Measurements from ENCODE around the gene DPP10.
"Not testable (repeated sequence)": the region's sequence is repeated elsewhere in the genome, so short reads cannot be mapped to it uniquely, and the experiment has no call there.

The DPP10 gene

GRCh38 chr2:115412501-115412900 lies 970.1 kb downstream of the DPP10 start:
- no peaks in the 10 kb centered on the region for H3K4me1 ChIP-seq (ENCODE audit: control insufficient read depth, insufficient read depth, low read length)
- no peak overlapping the region for H3K4me3 ChIP-seq (ENCODE audit: low read length)
- no peak overlapping the region for H3K9ac ChIP-seq (ENCODE audit: low read length)
- no peak overlapping the region for H3K27ac ChIP-seq (ENCODE audit: low read depth, low read length)
- H3K36me3 ChIP-seq (ENCODE audit: control insufficient read depth, insufficient read depth, low read length), result no peaks in the 10 kb centered on the region
- no peaks in the 10 kb centered on the region for H3K27me3 ChIP-seq (ENCODE audit: control insufficient read depth, insufficient read depth, low read length)

- no peak overlapping the region for H3K9ac ChIP-seq (ENCODE audit: low read length)
- H3K4me3 ChIP-seq (ENCODE audit: low read length), result no peak overlapping the region
- no peak overlapping the region for H3K27ac ChIP-seq (ENCODE audit: low read depth, low read length)
Observed at GRCh38 chr2:115413791-115414190, 971.4 kb downstream of the DPP10 start.

GRCh38 chr2:115414466-115414865 lies 972.0 kb downstream of the DPP10 start:
- no peaks in the 10 kb centered on the region for H3K4me1 ChIP-seq (ENCODE audit: control insufficient read depth, insufficient read depth, low read length)
- no peak overlapping the region for H3K4me3 ChIP-seq (ENCODE audit: low read length)
- no peak overlapping the region for H3K27ac ChIP-seq (ENCODE audit: low read depth, low read length)
- no peak overlapping the region for H3K9ac ChIP-seq (ENCODE audit: low read length)
- H3K27me3 ChIP-seq (ENCODE audit: control insufficient read depth, insufficient read depth, low read length), result no peaks in the 10 kb centered on the region
- H3K36me3 ChIP-seq (ENCODE audit: control insufficient read depth, insufficient read depth, low read length), result no peaks in the 10 kb centered on the region

More at GRCh38 chr2:115413791-115414190, 971.4 kb downstream of the DPP10 start:
- H3K36me3 ChIP-seq (ENCODE audit: control insufficient read depth, insufficient read depth, low read length), result no peaks in the 10 kb centered on the region
- H3K4me1 ChIP-seq (ENCODE audit: control insufficient read depth, insufficient read depth, low read length), result no peaks in the 10 kb centered on the region
- H3K27me3 ChIP-seq (ENCODE audit: control insufficient read depth, insufficient read depth, low read length), result no peaks in the 10 kb centered on the region

DNA sequence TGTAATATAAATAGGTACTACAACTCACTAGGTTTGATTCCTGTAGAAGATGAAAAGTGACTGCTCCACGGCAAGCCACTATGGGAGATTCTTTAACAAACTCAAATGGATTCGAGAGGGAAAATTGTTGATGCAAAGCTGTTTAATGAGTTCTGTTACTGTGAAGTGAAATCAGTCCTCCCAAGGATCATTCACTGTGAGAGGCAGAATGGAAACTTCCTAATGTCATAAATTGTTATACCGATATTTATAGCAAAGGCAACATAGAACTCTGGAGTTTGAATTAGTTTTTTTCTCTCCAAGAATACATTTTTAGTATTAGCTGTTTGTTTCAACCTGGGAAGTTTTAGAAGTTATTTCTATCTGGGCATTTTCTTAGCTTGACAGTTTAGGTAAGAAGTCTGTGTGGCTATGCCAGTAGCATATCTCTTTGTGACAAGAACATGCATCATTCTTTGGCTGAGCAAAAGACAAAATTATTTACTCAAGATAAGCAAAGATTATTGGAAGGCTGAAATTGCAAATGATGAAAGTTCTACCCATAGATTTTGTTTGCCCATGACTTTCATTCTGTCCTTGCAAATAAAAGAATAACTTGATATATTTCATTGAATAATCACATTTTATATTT lies 979.7 kb downstream of the DPP10 start:
- H3K36me3 ChIP-seq (ENCODE audit: control insufficient read depth, insufficient read depth, low read length), result no peaks in the 10 kb centered on the region
- H3K9ac ChIP-seq (ENCODE audit: low read length), result no peak overlapping the region
- no peaks in the 10 kb centered on the region for H3K4me1 ChIP-seq (ENCODE audit: control insufficient read depth, insufficient read depth, low read length)
- no peak overlapping the region for H3K27ac ChIP-seq (ENCODE audit: low read depth, low read length)
- no peaks in the 10 kb centered on the region for H3K27me3 ChIP-seq (ENCODE audit: control insufficient read depth, insufficient read depth, low read length)
- H3K4me3 ChIP-seq (ENCODE audit: low read length), result no peak overlapping the region

- H3K27me3 ChIP-seq (ENCODE audit: control insufficient read depth, insufficient read depth, low read length), result no peaks in the 10 kb centered on the region
- no peaks in the 10 kb centered on the region for H3K36me3 ChIP-seq (ENCODE audit: control insufficient read depth, insufficient read depth, low read length)
- H3K9ac ChIP-seq (ENCODE audit: low read length), result no peak overlapping the region
- no peaks in the 10 kb centered on the region for H3K4me1 ChIP-seq (ENCODE audit: control insufficient read depth, insufficient read depth, low read length)
- H3K4me3 ChIP-seq (ENCODE audit: low read length), result no peak overlapping the region
- H3K27ac ChIP-seq (ENCODE audit: low read depth, low read length), result no peak overlapping the region
Observed at GRCh38 chr2:115427436-115427835, 985.0 kb downstream of the DPP10 start.

- H3K4me1 ChIP-seq (ENCODE audit: control insufficient read depth, insufficient read depth, low read length); H3K9ac ChIP-seq (ENCODE audit: low read length); H3K27ac ChIP-seq (ENCODE audit: low read depth, low read length); H3K36me3 ChIP-seq (ENCODE audit: control insufficient read depth, insufficient read depth, low read length); H3K4me3 ChIP-seq (ENCODE audit: low read length); H3K27me3 ChIP-seq (ENCODE audit: control insufficient read depth, insufficient read depth, low read length): not testable (repeated sequence)
Observed at GRCh38 chr2:115440746-115441145, 998.3 kb downstream of the DPP10 start.

- no peaks in the 10 kb centered on the region for H3K36me3 ChIP-seq (ENCODE audit: control insufficient read depth, insufficient read depth, low read length)
- H3K4me1 ChIP-seq (ENCODE audit: control insufficient read depth, insufficient read depth, low read length), result no peaks in the 10 kb centered on the region
- no peaks in the 10 kb centered on the region for H3K27me3 ChIP-seq (ENCODE audit: control insufficient read depth, insufficient read depth, low read length)
- no peak overlapping the region for H3K27ac ChIP-seq (ENCODE audit: low read depth, low read length)
- no peak overlapping the region for H3K4me3 ChIP-seq (ENCODE audit: low read length)
- no peak overlapping the region for H3K9ac ChIP-seq (ENCODE audit: low read length)
Observed at GRCh38 chr2:115443539-115444185, 1001.2 kb downstream of the DPP10 start.

GRCh38 chr2:115460008-115460407 lies 1017.6 kb downstream of the DPP10 start:
- Histone ChIP-seq H3K9ac (ENCODE audit: low read length) (no peak overlapping the region), H3K4me1 (ENCODE audit: control insufficient read depth, insufficient read depth, low read length) (no peaks in the 10 kb centered on the region), H3K27me3 (ENCODE audit: control insufficient read depth, insufficient read depth, low read length) (no peaks in the 10 kb centered on the region), H3K27ac (ENCODE audit: low read depth, low read length) (no peak overlapping the region), H3K36me3 (ENCODE audit: control insufficient read depth, insufficient read depth, low read length) (no peaks in the 10 kb centered on the region), H3K4me3 (ENCODE audit: low read length) (no peak overlapping the region)

DNA sequence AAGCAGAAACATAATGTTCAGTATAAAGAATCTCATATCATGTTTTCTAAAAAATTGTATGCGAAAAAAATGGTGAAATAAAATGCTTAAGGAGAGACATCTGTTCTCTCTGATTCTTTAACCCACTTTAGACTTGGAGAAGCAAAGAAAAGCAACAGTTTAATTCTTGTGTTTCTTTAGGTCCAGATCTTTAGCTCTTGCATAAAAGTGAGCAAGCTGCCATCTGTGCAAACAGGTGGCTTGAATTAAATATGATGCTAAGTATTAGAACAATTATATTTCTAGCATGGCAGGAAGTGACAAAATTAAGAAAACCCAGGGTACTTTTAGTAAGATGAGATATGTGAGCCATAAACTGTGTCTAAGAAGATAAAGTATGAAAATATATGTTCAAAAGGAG lies 1038.3 kb downstream of the DPP10 start:
- no peaks in the 10 kb centered on the region for H3K27me3 ChIP-seq (ENCODE audit: control insufficient read depth, insufficient read depth, low read length)
- no peak overlapping the region for H3K9ac ChIP-seq (ENCODE audit: low read length)
- H3K36me3 ChIP-seq (ENCODE audit: control insufficient read depth, insufficient read depth, low read length), result no peaks in the 10 kb centered on the region
- no peaks in the 10 kb centered on the region for H3K4me1 ChIP-seq (ENCODE audit: control insufficient read depth, insufficient read depth, low read length)
- H3K27ac ChIP-seq (ENCODE audit: low read depth, low read length), result no peak overlapping the region
- no peak overlapping the region for H3K4me3 ChIP-seq (ENCODE audit: low read length)

DNA sequence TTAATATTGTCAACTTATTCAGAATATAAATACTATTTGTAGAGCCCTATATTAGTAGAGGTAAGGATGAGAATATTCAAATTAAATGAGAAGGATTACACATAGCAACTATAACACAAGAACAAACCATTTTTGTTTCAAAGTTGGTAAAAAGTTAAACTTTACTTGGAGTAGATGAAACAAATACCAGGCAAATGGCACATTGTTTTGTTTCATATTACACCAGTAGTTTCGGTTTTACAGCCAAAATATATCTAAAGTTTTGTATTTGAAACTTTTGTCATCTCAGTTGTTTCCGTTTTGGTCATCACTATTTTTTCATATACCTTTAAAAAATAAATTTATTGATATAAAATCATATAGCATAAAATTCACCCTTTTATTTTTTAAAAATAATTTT lies 1039.4 kb downstream of the DPP10 start:
- H3K4me1 ChIP-seq (ENCODE audit: control insufficient read depth, insufficient read depth, low read length), result no peaks in the 10 kb centered on the region
- no peak overlapping the region for H3K9ac ChIP-seq (ENCODE audit: low read length)
- no peak overlapping the region for H3K27ac ChIP-seq (ENCODE audit: low read depth, low read length)
- H3K36me3 ChIP-seq (ENCODE audit: control insufficient read depth, insufficient read depth, low read length), result no peaks in the 10 kb centered on the region
- no peak overlapping the region for H3K4me3 ChIP-seq (ENCODE audit: low read length)
- H3K27me3 ChIP-seq (ENCODE audit: control insufficient read depth, insufficient read depth, low read length), result no peaks in the 10 kb centered on the region

DNA sequence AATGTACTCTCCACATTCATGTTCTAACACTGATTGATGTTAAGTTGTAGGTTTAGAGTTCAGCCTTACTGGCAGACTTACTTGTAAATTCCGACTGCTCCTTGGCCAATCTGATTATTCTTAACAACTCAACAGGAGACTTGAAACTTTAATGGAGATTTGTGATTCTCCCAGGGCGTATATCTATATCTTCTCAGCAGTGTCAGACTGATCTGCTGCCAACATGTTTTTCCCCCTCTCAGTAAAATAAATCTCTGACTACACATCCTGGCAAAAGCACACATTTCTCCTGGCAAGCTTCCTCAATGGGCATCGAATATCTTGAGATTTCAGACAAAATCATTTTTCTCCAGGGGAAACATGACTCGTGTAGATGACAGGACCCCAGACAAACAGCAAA lies 1041.2 kb downstream of the DPP10 start:
- H3K4me3 ChIP-seq (ENCODE audit: low read length), result no peak overlapping the region
- no peaks in the 10 kb centered on the region for H3K4me1 ChIP-seq (ENCODE audit: control insufficient read depth, insufficient read depth, low read length)
- no peaks in the 10 kb centered on the region for H3K27me3 ChIP-seq (ENCODE audit: control insufficient read depth, insufficient read depth, low read length)
- no peaks in the 10 kb centered on the region for H3K36me3 ChIP-seq (ENCODE audit: control insufficient read depth, insufficient read depth, low read length)
- no peak overlapping the region for H3K9ac ChIP-seq (ENCODE audit: low read length)
- H3K27ac ChIP-seq (ENCODE audit: low read depth, low read length), result no peak overlapping the region

DNA sequence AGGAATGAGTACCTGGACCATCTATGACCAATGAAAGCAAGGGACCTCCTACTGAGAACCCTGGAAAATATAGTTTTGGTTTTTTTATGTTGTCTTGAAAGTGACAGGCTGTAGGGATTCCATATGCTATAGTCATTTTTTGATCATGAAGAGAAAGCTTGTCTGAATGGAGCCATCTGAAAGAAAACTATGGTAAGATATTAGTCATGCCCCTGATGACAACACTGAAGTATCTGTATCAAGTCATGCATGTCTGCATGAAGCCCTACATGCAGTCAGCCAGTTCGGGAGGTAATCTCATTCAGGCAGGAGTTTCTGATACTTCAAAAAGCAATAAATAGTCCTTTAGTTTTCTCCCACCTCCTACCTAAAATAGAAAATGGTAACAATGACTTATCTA lies 1042.0 kb downstream of the DPP10 start:
- no peak overlapping the region for H3K9ac ChIP-seq (ENCODE audit: low read length)
- no peaks in the 10 kb centered on the region for H3K36me3 ChIP-seq (ENCODE audit: control insufficient read depth, insufficient read depth, low read length)
- no peaks in the 10 kb centered on the region for H3K4me1 ChIP-seq (ENCODE audit: control insufficient read depth, insufficient read depth, low read length)
- no peaks in the 10 kb centered on the region for H3K27me3 ChIP-seq (ENCODE audit: control insufficient read depth, insufficient read depth, low read length)
- no peak overlapping the region for H3K27ac ChIP-seq (ENCODE audit: low read depth, low read length)
- H3K4me3 ChIP-seq (ENCODE audit: low read length), result no peak overlapping the region

- Histone ChIP-seq H3K9ac (ENCODE audit: low read length) (no peak overlapping the region), H3K4me3 (ENCODE audit: low read length) (no peak overlapping the region), H3K27ac (ENCODE audit: low read depth, low read length) (no peak overlapping the region), H3K36me3 (ENCODE audit: control insufficient read depth, insufficient read depth, low read length) (no peaks in the 10 kb centered on the region), H3K27me3 (ENCODE audit: control insufficient read depth, insufficient read depth, low read length) (no peaks in the 10 kb centered on the region), H3K4me1 (ENCODE audit: control insufficient read depth, insufficient read depth, low read length) (no peaks in the 10 kb centered on the region)
Observed at GRCh38 chr2:115484983-115485382, 1042.5 kb downstream of the DPP10 start.

Measured in rectal smooth muscle tissue (tissue), 1 donor.